ENCODE results near the gene STMN3.
"Not testable (repeated sequence)": the region's sequence is repeated elsewhere in the genome, so short reads cannot be mapped to it uniquely, and the experiment has no call there.

STMN3 gene

GRCh38 chr20:63612276-63612931 lies 40.8 kb downstream of the STMN3 start:
- DNase-seq (ENCODE audit: low spot score), result no peak

- DNase-seq (ENCODE audit: low spot score), result no peak
Measured at GRCh38 chr20:63611646-63612045, 41.6 kb downstream of the STMN3 start.

- no peak for DNase-seq (ENCODE audit: low spot score)
Measured at GRCh38 chr20:63610581-63611435, 42.4 kb downstream of the STMN3 start.

- no peak for DNase-seq (ENCODE audit: low spot score)
Measured at GRCh38 chr20:63606686-63607085, 46.5 kb downstream of the STMN3 start.

- no peak for DNase-seq (ENCODE audit: low spot score)
Measured at GRCh38 chr20:63602321-63602720, 50.9 kb downstream of the STMN3 start.

- DNase-seq (ENCODE audit: low spot score), result not testable (repeated sequence)
Measured at GRCh38 chr20:63601679-63602078, 51.5 kb downstream of the STMN3 start.

GRCh38 chr20:63599396-63600050 lies 53.7 kb downstream of the STMN3 start:
- no peak for DNase-seq (ENCODE audit: low spot score)

GRCh38 chr20:63598479-63599395 lies 54.5 kb downstream of the STMN3 start:
- DNase-seq (ENCODE audit: low spot score), result no peak

GRCh38 chr20:63597651-63598478 lies 55.4 kb downstream of the STMN3 start:
- no peak for DNase-seq (ENCODE audit: low spot score)

- DNase-seq (ENCODE audit: low spot score), result no peak
Measured at GRCh38 chr20:63596423-63596822, 56.8 kb downstream of the STMN3 start.

GRCh38 chr20:63595416-63596127 lies 57.7 kb downstream of the STMN3 start:
- DNase-seq (ENCODE audit: low spot score), result no peak

- no peak for DNase-seq (ENCODE audit: low spot score)
Measured at GRCh38 chr20:63594043-63594561, 59.1 kb downstream of the STMN3 start.

- peak; percentile 44 for DNase-seq (ENCODE audit: low spot score)
Measured at GRCh38 chr20:63592661-63593060, 60.6 kb downstream of the STMN3 start.

- no peak for DNase-seq (ENCODE audit: low spot score)
Measured at GRCh38 chr20:63591786-63592355, 61.4 kb downstream of the STMN3 start.

GRCh38 chr20:63591147-63591533 lies 62.1 kb downstream of the STMN3 start:
- no peak for DNase-seq (ENCODE audit: low spot score)

GRCh38 chr20:63590218-63591146 lies 62.7 kb downstream of the STMN3 start:
- no peak for DNase-seq (ENCODE audit: low spot score)

All from Ammon's horn (tissue), 1 donor.